Endothelial cell of umbilical vein (primary cell): ENCODE measurements around the gene SMC6. TPM values are rescaled to one million over a fixed set of nuclear protein-coding genes. Genes with fewer than 3 reads are reported as not detected.

Source experiments
- BruUV-seq: library from RNA; stranded (reverse); fragments of 400-500 nt; replicated peaks from 2 replicates; lab custom pipeline; 2021; lab: Mats Ljungman, UMichigan
- CTCF ChIA-PET: fragments of 300-600, 350-600 bp; sonication (Branson Sonifier 250); formaldehyde crosslinking; loops from one replicate; lab custom pipeline; 2021; ENCODE audit warnings: antibody characterized with exemption, inconsistent platforms; lab: Charles Lee
- POLR2A ChIA-PET: fragments of 300-600, 350-600 bp; sonication (Branson Sonifier 250); formaldehyde crosslinking; loops from one replicate; lab custom pipeline; 2021; ENCODE audit warnings: antibody characterized with exemption, inconsistent platforms; lab: Charles Lee
- DNase-seq: peaks from one replicate; pipeline ENCODE4 v3.0.0-alpha.2; 2011; ENCODE audit warnings: low read depth, low spot score
- FAIRE-seq: peaks from 2 replicates; lab custom pipeline; 2011; peaks lifted over from hg19 to GRCh38; lab: Jason Lieb, UNC
- H2AFZ ChIP-seq: 2 replicates; pipeline ENCODE4 v1.6.0; 2012; ENCODE audit warnings: low read depth, low read length, control low read depth, inconsistent platforms
- H3K27ac ChIP-seq: 2 replicates; pipeline ENCODE4 v1.5.1; 2011; ENCODE audit warnings: low read depth, mild to moderate bottlenecking, control low read depth, low read length, moderate library complexity; ENCODE audit not compliant: insufficient read depth
- H3K27me3 ChIP-seq, 2 experiments: 2 replicates each; pipeline versions ENCODE4 v1.6.0 to v1.6.1; 2011; ENCODE audit warnings: low read length in 2 of 2, mixed read lengths in 1 of 2; ENCODE audit not compliant: control insufficient read depth in 2 of 2, insufficient read depth in 2 of 2
- H3K36me3 ChIP-seq, 2 experiments: 2 replicates in 1 of 2; 3 replicates in 1 of 2; pipeline ENCODE4 v1.5.1; 2011; ENCODE audit warnings: low read length in 2 of 2, mild to moderate bottlenecking in 1 of 2, moderate library complexity in 1 of 2; ENCODE audit not compliant: control insufficient read depth in 2 of 2, insufficient read depth in 2 of 2; ENCODE audit errors: extremely low read depth in 1 of 2
- H3K4me1 ChIP-seq: 3 replicates; pipeline ENCODE4 v1.5.1; 2011; ENCODE audit warnings: mild to moderate bottlenecking, low read length; ENCODE audit not compliant: control insufficient read depth, insufficient read depth; ENCODE audit errors: extremely low read depth
- H3K4me2 ChIP-seq: 2 replicates; pipeline ENCODE4 v1.6.1; 2011; ENCODE audit warnings: low read length, control low read depth, mixed read lengths; ENCODE audit not compliant: insufficient read depth
- H3K4me3 ChIP-seq, 3 experiments: fragments of 200-600 bp in 1 of 3; sonication (generic), shearing (Covaris generic) in 1 of 3; replicated peaks in 1 of 3; 2 replicates each; pipeline ENCODE4 v1.5.1; 2011 to 2016; ENCODE audit warnings: control low read depth in 3 of 3, low read length in 3 of 3, mild to moderate bottlenecking in 2 of 3, inconsistent platforms in 1 of 3, low read depth in 1 of 3, moderate library complexity in 1 of 3; ENCODE audit not compliant: insufficient read depth in 1 of 3
- H3K79me2 ChIP-seq: 2 replicates; pipeline ENCODE4 v1.6.0; 2012; ENCODE audit warnings: low read length, inconsistent platforms; ENCODE audit not compliant: control insufficient read depth, insufficient read depth
- H3K9ac ChIP-seq: replicated peaks from 2 replicates; pipeline ENCODE3; 2011; ENCODE audit warnings: low read length, control low read depth; ENCODE audit not compliant: insufficient read depth; ENCODE audit errors: extremely low read depth
- H3K9me1 ChIP-seq: replicated peaks from 3 replicates; pipeline ENCODE4 v1.6.0; 2011; ENCODE audit warnings: mild to moderate bottlenecking, low read length; ENCODE audit not compliant: control insufficient read depth, insufficient read depth; ENCODE audit errors: extremely low read depth
- H3K9me3 ChIP-seq: replicated peaks from 2 replicates; pipeline ENCODE4 v1.5.1; 2012; ENCODE audit warnings: low read length, inconsistent platforms; ENCODE audit not compliant: control insufficient read depth, insufficient read depth
- H4K20me1 ChIP-seq: replicated peaks from 2 replicates; pipeline ENCODE3; 2011; ENCODE audit warnings: mild to moderate bottlenecking, low read length; ENCODE audit not compliant: control insufficient read depth, insufficient read depth; ENCODE audit errors: extremely low read depth
- CTCF ChIP-seq, 2 donors: IDR thresholded peaks; 1 replicate in 1 of 2; 2 replicates in 1 of 2; pipeline ENCODE4 v1.5.1; 2011; ENCODE audit warnings: low read length in 2 of 2, mild to moderate bottlenecking in 2 of 2, moderate library complexity in 2 of 2, control low read depth in 1 of 2, inconsistent platforms in 1 of 2, low read depth in 1 of 2; ENCODE audit not compliant: insufficient read depth in 1 of 2; ENCODE audit errors: extremely low read depth in 1 of 2
- EZH2 ChIP-seq: IDR thresholded peaks from 2 replicates; pipeline ENCODE4 v1.6.1; 2012; ENCODE audit warnings: borderline replicate concordance, low read depth, mild to moderate bottlenecking, moderate library complexity, low read length, inconsistent platforms; ENCODE audit not compliant: severe bottlenecking
- FOS ChIP-seq: IDR thresholded peaks from 2 replicates; pipeline ENCODE4 v1.6.1; 2011; ENCODE audit warnings: mild to moderate bottlenecking, low read length, moderate library complexity, borderline replicate concordance; ENCODE audit not compliant: insufficient read depth
- GATA2 ChIP-seq: IDR thresholded peaks from 2 replicates; pipeline ENCODE4 v1.7.0; 2011; ENCODE audit warnings: low read depth, mild to moderate bottlenecking, moderate library complexity, mixed read lengths, low read length; ENCODE audit not compliant: insufficient read length, insufficient read depth
- JUN ChIP-seq: IDR thresholded peaks from 2 replicates; pipeline ENCODE4 v1.6.1; 2011; ENCODE audit warnings: borderline replicate concordance, low read depth; ENCODE audit not compliant: insufficient read length, insufficient read depth
- MAX ChIP-seq: IDR thresholded peaks from 2 replicates; pipeline ENCODE4 v1.6.1; 2011; ENCODE audit not compliant: insufficient read depth, insufficient read length
- MYC ChIP-seq: IDR thresholded peaks from one replicate; pipeline ENCODE4 v1.6.1; 2011; ENCODE audit warnings: mild to moderate bottlenecking, low read depth, low read length
- POLR2A ChIP-seq: IDR thresholded peaks from 2 replicates; pipeline ENCODE4 v1.6.1; 2012; ENCODE audit warnings: low read depth, mild to moderate bottlenecking, control low read depth, low read length
- POLR2AphosphoS5 ChIP-seq: IDR thresholded peaks from 2 replicates; pipeline ENCODE4 v1.6.1; 2012; ENCODE audit warnings: low read depth, mild to moderate bottlenecking, control low read depth, low read length, moderate library complexity; ENCODE audit not compliant: insufficient read depth
- dilution Hi-C: fragments of 300-500 bp; cut with MboI; formaldehyde crosslinking; loops from one replicate; pipeline ENCODE4 v1.15.0; 2019; ENCODE audit warnings: low sequenced_read_pairs; ENCODE audit not compliant: extremely low pct_ligation_motif_present
- intact Hi-C: fragments of 100-400 bp; cut with micrococcal nuclease; formaldehyde crosslinking; loops from one replicate; pipeline ENCODE4 v1.10.0; 2022
- polyA plus RNA-seq, 4 experiments: library from polyadenylated mRNA; depleted of rRNA in 3 of 4; stranded (reverse) in 3 of 4; unstranded in 1 of 4; fragments of >200 nt; gene quantifications; 2 replicates each; pipeline versions ENCODE4 v1.2.1 to v1.2.3, GENCODE V29; 2011 to 2012; ENCODE audit warnings: missing spikeins in 1 of 4
- total RNA-seq: library from RNA; stranded (reverse); gene quantifications from 2 replicates; pipeline ENCODE4 v1.2.3, GENCODE V29; 2021

The SMC6 gene
- total and polyA plus RNA-seq, 2 donors (not counting 3 experiments of a cell fraction or from before 2014, with no cell fraction given): 7.7 to 38.3 TPM

DNA sequence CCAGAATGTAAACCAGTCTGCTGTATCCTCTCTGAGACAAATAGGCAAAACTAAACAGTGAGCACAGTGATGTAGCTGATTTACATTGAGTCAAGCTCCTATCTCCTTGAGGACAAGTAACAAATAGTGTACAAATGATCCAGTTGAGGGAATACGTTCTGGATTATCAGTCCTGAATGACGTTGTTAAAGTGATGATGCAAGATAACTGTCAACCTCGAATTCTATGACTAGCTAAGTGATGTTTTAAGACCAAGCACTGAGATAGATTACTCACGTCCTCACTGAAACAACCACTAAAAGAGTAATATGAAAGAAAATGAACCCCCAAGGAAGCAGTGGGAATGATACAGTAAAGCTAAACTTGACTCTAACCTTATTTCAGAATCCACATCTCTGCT is 46.8 kb downstream of the SMC6 start:
- BruUV-seq: no TSS peak
- H2AFZ ChIP-seq: no peak overlapping the region
- no peak for FAIRE-seq
- no peak for DNase-seq
- no peaks in the 10 kb centered on the region for H4K20me1 ChIP-seq
- no peaks in the 10 kb centered on the region for H3K9me1 ChIP-seq
- H3K36me3 ChIP-seq: peaks cover 16% of the 10 kb centered on the region in 2 experiments
- CTCF ChIA-PET: interaction anchor here (0.6 to 1.4 kb wide), 5 partner anchors 10 to 47 kb away, joined by 3 to 6 read pairs (median 3); partner anchors contain the start of genes GEN1 and SMC6
- H3K9me3 ChIP-seq: no peaks in the 10 kb centered on the region
- no peak overlapping the region for H3K9ac ChIP-seq
- dilution Hi-C loops: no loop called here
- TF ChIP-seq CTCF (IDR thresholded peaks at IDR 0.05; ENCODE audit: extremely low read depth in 1 of 2, insufficient read depth in 1 of 2, low read depth in 1 of 2, low read length in 2 of 2): no peak
- no peak for TF ChIP-seq MYC
- TF ChIP-seq EZH2: no peak
- TF ChIP-seq POLR2A: no peak
- no peak for TF ChIP-seq JUN
- no peak for TF ChIP-seq MAX
- no peak for TF ChIP-seq GATA2
- TF ChIP-seq FOS: no peak
- TF ChIP-seq POLR2AphosphoS5: no peak
- no peak overlapping the region for H3K4me2 ChIP-seq
- intact Hi-C loops: no loop called here
- no peaks in the 10 kb centered on the region for H3K27me3 ChIP-seq
- H3K4me3 ChIP-seq: no peak overlapping the region
- POLR2A ChIA-PET: no interaction called here
- H3K4me1 ChIP-seq: no peaks in the 10 kb centered on the region
- H3K27ac ChIP-seq: no peak overlapping the region
- H3K79me2 ChIP-seq: no peaks in the 10 kb centered on the region
